Measurements from ENCODE around the gene GPD2.
A peak's percentile ranks its signal among the peaks of the same experiment; 100 is the strongest.

GPD2 gene

DNA sequence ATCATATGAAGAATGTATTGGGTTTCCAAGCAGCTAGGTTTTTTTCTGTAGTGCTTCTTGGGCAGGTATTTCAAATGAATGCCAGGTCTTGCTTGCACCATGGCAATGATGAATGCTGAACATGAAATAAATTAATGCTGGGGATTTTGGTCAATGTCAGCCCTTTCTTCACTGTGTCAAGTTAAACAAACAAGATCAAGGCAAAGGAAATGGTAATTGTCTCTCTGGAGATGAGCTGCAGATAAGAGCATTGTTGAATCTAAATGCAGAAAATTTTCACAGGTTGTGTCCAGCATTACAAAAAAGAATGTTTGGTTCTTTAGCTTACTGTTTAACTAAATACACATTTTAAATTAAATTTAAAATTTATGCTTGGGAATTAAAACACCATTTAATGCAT lies 144.3 kb downstream of the GPD2 start:
- Histone ChIP-seq H3K27ac (no peak overlapping the region), H3K4me3 (no peak overlapping the region)
- TF ChIP-seq, protein P1, sequence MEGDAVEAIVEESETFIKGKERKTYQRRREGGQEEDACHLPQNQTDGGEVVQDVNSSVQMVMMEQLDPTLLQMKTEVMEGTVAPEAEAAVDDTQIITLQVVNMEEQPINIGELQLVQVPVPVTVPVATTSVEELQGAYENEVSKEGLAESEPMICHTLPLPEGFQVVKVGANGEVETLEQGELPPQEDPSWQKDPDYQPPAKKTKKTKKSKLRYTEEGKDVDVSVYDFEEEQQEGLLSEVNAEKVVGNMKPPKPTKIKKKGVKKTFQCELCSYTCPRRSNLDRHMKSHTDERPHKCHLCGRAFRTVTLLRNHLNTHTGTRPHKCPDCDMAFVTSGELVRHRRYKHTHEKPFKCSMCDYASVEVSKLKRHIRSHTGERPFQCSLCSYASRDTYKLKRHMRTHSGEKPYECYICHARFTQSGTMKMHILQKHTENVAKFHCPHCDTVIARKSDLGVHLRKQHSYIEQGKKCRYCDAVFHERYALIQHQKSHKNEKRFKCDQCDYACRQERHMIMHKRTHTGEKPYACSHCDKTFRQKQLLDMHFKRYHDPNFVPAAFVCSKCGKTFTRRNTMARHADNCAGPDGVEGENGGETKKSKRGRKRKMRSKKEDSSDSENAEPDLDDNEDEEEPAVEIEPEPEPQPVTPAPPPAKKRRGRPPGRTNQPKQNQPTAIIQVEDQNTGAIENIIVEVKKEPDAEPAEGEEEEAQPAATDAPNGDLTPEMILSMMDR (IDR thresholded peaks at IDR 0.05), result no peak
- DNase-seq (ENCODE audit: low spot score), result no peak

DNA sequence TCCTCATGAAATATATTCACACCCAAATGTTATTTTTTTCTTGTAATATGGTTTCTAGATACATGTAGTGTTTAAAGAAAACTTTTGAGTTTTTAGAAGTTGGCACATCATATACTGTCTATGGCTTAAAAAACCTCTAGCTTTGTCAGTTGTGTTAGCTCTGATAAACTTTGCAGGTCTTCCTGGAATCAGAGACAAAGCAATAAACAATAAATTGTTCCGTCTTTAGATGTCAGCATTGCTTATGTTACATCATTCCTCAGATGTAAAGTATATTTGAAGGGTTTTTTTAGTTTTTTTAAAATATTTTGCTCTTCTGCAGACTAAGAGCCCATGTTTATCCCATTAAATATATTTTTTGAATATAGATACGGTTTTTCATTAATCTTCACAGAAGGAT lies 145.1 kb downstream of the GPD2 start:
- Histone ChIP-seq H3K27ac (no peak overlapping the region), H3K4me3 (no peak overlapping the region)
- TF ChIP-seq, protein P1 (IDR thresholded peaks at IDR 0.05), result no peak
- no peak for DNase-seq (ENCODE audit: low spot score)

DNA sequence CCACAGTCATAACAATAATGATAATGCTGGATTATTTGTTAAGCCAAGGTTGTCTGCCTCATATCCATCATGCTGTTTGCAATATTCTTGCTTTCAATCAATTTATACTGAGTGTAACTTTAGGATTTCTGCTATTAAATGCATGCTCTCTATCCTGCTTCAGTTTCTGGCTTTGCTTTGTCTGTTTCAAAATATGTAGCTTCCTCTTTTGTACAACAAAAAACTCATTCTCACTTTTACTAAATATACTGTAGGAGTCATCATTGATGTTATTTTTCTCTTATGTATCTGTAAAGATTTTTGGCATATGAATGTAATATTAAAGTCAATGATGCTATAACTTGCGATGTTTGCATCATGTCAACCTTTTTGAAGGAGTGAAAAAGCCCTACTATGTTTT lies 149.3 kb downstream of the GPD2 start:
- Histone ChIP-seq H3K4me3 (no peak overlapping the region), H3K27ac (no peak overlapping the region)
- TF ChIP-seq, protein P1 (IDR thresholded peaks at IDR 0.05), result no peak
- DNase-seq (ENCODE audit: low spot score), result no peak

DNA sequence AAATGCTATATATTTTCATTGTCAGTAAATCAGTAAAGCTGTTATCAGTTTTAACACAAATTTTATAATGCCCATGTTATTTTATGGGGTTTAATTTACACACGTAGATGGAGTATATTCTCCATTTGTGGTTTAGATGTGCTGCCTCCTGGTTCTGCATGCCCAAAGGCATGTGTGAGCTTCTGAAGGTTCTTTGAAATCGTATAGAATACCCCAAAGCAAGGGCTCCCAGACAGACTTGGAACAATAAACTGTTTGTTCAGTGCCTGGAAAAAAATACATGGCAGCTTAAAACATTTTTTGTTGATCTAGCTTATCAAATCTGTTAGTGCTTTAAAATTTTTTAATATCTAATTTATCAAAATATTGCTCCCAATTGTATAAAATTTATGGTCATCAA lies 150.4 kb downstream of the GPD2 start:
- Histone ChIP-seq H3K27ac (no peak overlapping the region), H3K4me3 (no peak overlapping the region)
- TF ChIP-seq, protein P1 (IDR thresholded peaks at IDR 0.05), result no peak
- no peak for DNase-seq (ENCODE audit: low spot score)

DNA sequence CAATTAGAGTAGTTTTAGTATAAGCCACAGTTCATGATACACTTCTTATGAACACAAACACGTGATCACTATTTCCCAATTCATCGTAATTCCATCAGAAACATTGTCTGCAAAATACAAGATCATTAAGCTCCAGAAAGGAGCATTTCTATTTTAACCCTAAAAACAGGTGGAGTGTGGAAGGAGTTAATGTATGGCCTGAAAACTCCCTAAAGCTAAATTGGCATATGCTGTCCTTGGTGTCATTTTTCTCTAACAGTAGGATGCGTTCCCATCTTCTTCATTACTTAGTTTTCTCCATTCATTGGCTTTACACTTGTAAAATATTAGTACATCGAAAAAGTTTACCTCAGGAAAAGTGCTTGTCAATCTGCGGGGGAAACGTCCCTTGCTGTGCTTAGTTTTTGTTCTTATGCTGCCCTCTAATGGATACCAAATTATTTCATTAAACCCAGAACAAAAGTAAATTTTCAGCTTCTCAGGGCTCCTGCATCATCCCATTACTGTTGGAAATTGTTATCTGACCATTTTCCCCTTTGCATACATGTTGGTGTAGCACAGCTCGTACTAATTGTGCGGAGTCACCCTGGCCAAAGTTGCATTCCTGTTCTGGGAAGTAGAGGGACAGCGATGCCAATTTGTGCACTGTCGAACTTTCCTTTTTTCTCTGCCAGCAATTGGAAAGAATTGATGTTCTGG lies 153.4 kb downstream of the GPD2 start:
- H3K4me3 ChIP-seq, result no peak overlapping the region
- TF ChIP-seq, protein P1 (IDR thresholded peaks at IDR 0.05), result peak; percentile 28

DNA sequence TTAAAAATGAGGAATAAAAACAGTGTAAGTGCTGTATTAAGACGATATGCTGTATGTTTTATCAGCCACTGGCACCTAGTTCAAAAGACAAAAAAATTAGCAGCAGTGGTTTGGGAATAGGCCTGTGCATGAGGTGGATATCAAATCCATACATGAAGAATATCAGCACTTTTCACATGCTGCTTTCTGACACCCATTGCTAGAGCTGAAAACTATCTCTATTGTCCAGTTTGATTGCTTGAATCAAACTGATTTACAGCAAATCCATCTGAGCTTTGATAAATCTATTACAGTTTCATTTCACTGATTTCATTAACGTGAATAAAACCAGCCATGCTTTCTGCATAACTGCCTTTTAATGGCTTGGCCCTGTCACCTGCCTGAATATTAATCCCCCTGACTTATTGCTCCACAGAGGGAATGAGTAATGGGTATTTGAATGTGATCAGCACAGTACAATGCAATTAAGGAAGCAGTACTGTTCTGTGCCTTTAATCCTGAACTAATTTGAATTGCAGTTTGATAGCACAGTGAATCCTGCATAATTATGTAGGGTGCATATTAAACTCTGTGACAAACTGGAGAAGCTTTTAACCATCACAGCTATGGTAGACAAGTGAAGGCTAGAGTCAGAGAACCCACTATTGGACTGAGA lies 154.0 kb downstream of the GPD2 start:
- no peak for DNase-seq (ENCODE audit: low spot score)
- no peak overlapping the region for H3K4me3 ChIP-seq
- H3K27ac ChIP-seq, result no peak overlapping the region
- TF ChIP-seq, protein P1 (IDR thresholded peaks at IDR 0.05), result no peak

More for the DNA sequence above, 153.4 kb downstream of the GPD2 start:
- no peak for DNase-seq (ENCODE audit: low spot score)
- H3K27ac ChIP-seq, result no peak overlapping the region
